NB4 (cell line): ENCODE results near the gene UST.

ENCODE experiments used
- CTCF ChIP-seq: IDR thresholded peaks from one replicate; pipeline ENCODE4 v1.5.1; 2012; ENCODE audit warnings: low read depth, low read length
- MAX ChIP-seq: IDR thresholded peaks from 2 replicates; pipeline ENCODE4 v1.6.1; 2011; ENCODE audit warnings: low read depth, low read length
- MYC ChIP-seq: IDR thresholded peaks from 2 replicates; pipeline ENCODE4 v1.6.1; 2011; ENCODE audit warnings: low read depth, low read length
- POLR2A ChIP-seq: IDR thresholded peaks from 2 replicates; pipeline ENCODE4 v1.6.1; 2011; ENCODE audit warnings: mild to moderate bottlenecking; ENCODE audit not compliant: insufficient read length; ENCODE audit errors: extremely low read depth

- TF ChIP-seq CTCF (no peak), MYC (no peak), POLR2A (no peak), MAX (no peak)
Measured at GRCh38 chr6:148852688-148853087, 105.9 kb downstream of the UST start.
